CD14-positive monocyte (primary cell): ENCODE data around the gene MALSU1. TPM values are rescaled to one million over a fixed set of nuclear protein-coding genes. Genes with fewer than 3 reads are reported as not detected.
A peak's percentile ranks its signal among the peaks of the same experiment; 100 is the strongest.

Experiments used
- DNase-seq, 3 donors: peaks; one replicate each; pipeline ENCODE4 v3.0.0-alpha.2; 2011 to 2022
- H2AFZ ChIP-seq: 2 replicates; pipeline ENCODE4 v1.6.0; 2012; ENCODE audit warnings: mild to moderate bottlenecking, low read depth, low read length, inconsistent platforms; ENCODE audit not compliant: insufficient read depth, poor library complexity, severe bottlenecking
- H3K27ac ChIP-seq, 2 donors: 1 replicate in 1 of 2; 2 replicates in 1 of 2; pipeline ENCODE4 v1.5.1; 2012 to 2013; ENCODE audit warnings: low read length in 2 of 2, control low read depth in 1 of 2, inconsistent platforms in 1 of 2, low read depth in 1 of 2, mild to moderate bottlenecking in 1 of 2
- H3K27me3 ChIP-seq, 2 donors: one replicate each; pipeline versions ENCODE4 v1.6.0 to v1.6.1; 2011 to 2013; ENCODE audit warnings: low read length in 2 of 2; ENCODE audit not compliant: control insufficient read depth in 2 of 2, insufficient read depth in 2 of 2
- H3K36me3 ChIP-seq, 2 donors: replicated peaks in 1 of 2; 1 replicate in 1 of 2; 2 replicates in 1 of 2; pipeline versions ENCODE4 v1.5.1 to v1.6.1; 2012 to 2013; ENCODE audit warnings: low read length in 2 of 2, control low read depth in 1 of 2, inconsistent platforms in 1 of 2, mild to moderate bottlenecking in 1 of 2; ENCODE audit not compliant: insufficient read depth in 2 of 2, control insufficient read depth in 1 of 2
- H3K4me1 ChIP-seq, 2 donors: 1 replicate in 1 of 2; 2 replicates in 1 of 2; pipeline versions ENCODE4 v1.5.1 to v1.6.1; 2012 to 2013; ENCODE audit warnings: low read length in 2 of 2, control low read depth in 1 of 2, inconsistent platforms in 1 of 2, mild to moderate bottlenecking in 1 of 2, moderate library complexity in 1 of 2; ENCODE audit not compliant: insufficient read depth in 2 of 2, control insufficient read depth in 1 of 2
- H3K4me2 ChIP-seq: replicated peaks from 2 replicates; pipeline ENCODE3; 2012; ENCODE audit warnings: low read length, moderate library complexity, mild to moderate bottlenecking; ENCODE audit not compliant: poor library complexity, severe bottlenecking; ENCODE audit errors: extremely low read depth
- H3K4me3 ChIP-seq, 3 experiments: fragments of 200-600 bp in 1 of 3; sonication (generic) in 1 of 3; replicated peaks in 1 of 3; 1 replicate in 2 of 3; 2 replicates in 1 of 3; pipeline ENCODE4 v1.5.1; 2011 to 2013; ENCODE audit warnings: low read length in 3 of 3, mild to moderate bottlenecking in 3 of 3, control low read depth in 2 of 3, low read depth in 2 of 3, inconsistent platforms in 1 of 3, moderate library complexity in 1 of 3
- H3K79me2 ChIP-seq: 2 replicates; pipeline ENCODE4 v1.6.0; 2012; ENCODE audit warnings: mild to moderate bottlenecking, control low read depth, inconsistent platforms, low read length, moderate library complexity; ENCODE audit not compliant: insufficient read depth
- H3K9ac ChIP-seq: 2 replicates; pipeline ENCODE4 v1.6.0; 2017; ENCODE audit warnings: low read length, mild to moderate bottlenecking; ENCODE audit not compliant: insufficient read depth, poor library complexity, severe bottlenecking
- H3K9me3 ChIP-seq, 2 donors: replicated peaks in 1 of 2; 1 replicate in 1 of 2; 2 replicates in 1 of 2; pipeline versions ENCODE4 v1.5.1 to v1.6.1; 2012 to 2013; ENCODE audit warnings: low read length in 2 of 2, control low read depth in 1 of 2; ENCODE audit not compliant: control insufficient read depth in 1 of 2, insufficient read depth in 1 of 2
- H4K20me1 ChIP-seq: 2 replicates; pipeline ENCODE4 v1.6.0; 2012; ENCODE audit warnings: mild to moderate bottlenecking, low read length, control low read depth, moderate library complexity; ENCODE audit not compliant: insufficient read depth
- H3K27ac Mint-ChIP-seq, 7 donors: one replicate each; pipeline ENCODE4 v1.8.0; 2020; ENCODE audit warnings: mild to moderate bottlenecking in 7 of 7, mixed read lengths in 7 of 7, moderate library complexity in 6 of 7, inconsistent platforms in 2 of 7
- H3K27me3 Mint-ChIP-seq, 3 donors: one replicate each; pipeline ENCODE4 v1.8.0; 2021 to 2022; ENCODE audit warnings: low read depth in 3 of 3, mild to moderate bottlenecking in 3 of 3, mixed read lengths in 3 of 3, moderate library complexity in 3 of 3, inconsistent platforms in 1 of 3
- H3K36me3 Mint-ChIP-seq, 2 donors: one replicate each; pipeline ENCODE4 v1.8.0; 2020; ENCODE audit warnings: mixed read lengths in 2 of 2, inconsistent platforms in 1 of 2, mild to moderate bottlenecking in 1 of 2
- H3K4me1 Mint-ChIP-seq: one replicate; pipeline ENCODE4 v1.8.0; 2020; ENCODE audit warnings: mild to moderate bottlenecking, mixed read lengths
- H3K4me3 Mint-ChIP-seq, 2 donors: one replicate each; pipeline ENCODE4 v1.8.0; 2020; ENCODE audit warnings: mild to moderate bottlenecking in 2 of 2, mixed read lengths in 2 of 2, moderate library complexity in 1 of 2
- H3K9me3 Mint-ChIP-seq, 7 donors: one replicate each; pipeline ENCODE4 v1.8.0; 2020 to 2022; ENCODE audit warnings: mixed read lengths in 7 of 7, mild to moderate bottlenecking in 6 of 7, moderate library complexity in 6 of 7, inconsistent platforms in 2 of 7
- CTCF ChIP-seq: fragments of 200-600 bp; IDR thresholded peaks from one replicate; pipeline ENCODE4 v1.8.0; 2022; ENCODE audit warnings: antibody characterized with exemption, mild to moderate bottlenecking
- WGBS: methylation state at CpG from one replicate; pipeline ENCODE4 v1.1.5; 2013; ENCODE audit warnings: missing lambda C conversion rate; ENCODE audit not compliant: insufficient coverage; 5-methylcytosine and 5-hydroxymethylcytosine counted together
- intact Hi-C, 2 donors: fragments of 100-400 bp; cut with micrococcal nuclease; formaldehyde crosslinking; loops; one replicate each; pipeline versions ENCODE4 v1.15.0 to v1.15.1; 2023
- polyA plus RNA-seq, 3 donors: library from polyadenylated mRNA; depleted of rRNA in 1 of 3; unstranded in 2 of 3; stranded (reverse) in 1 of 3; fragments of 300-500 nt in 2 of 3; fragments of >200 nt in 1 of 3; fragmentation: Illumina TruSeq in 2 of 3; gene quantifications; 1 replicate in 2 of 3; 2 replicates in 1 of 3; pipeline ENCODE4 v1.2.3, GENCODE V29; 2012 to 2021

The MALSU1 gene
- polyA plus RNA-seq, 3 donors, result 16.8 to 41.5 (median 41.4) TPM

- H2AFZ ChIP-seq, result peak overlapping the region; percentile 29
- no peaks in the 10 kb centered on the region for H4K20me1 ChIP-seq
- peak overlapping the region in 1 of 7 donors; percentile 19 for H3K27ac Mint-ChIP-seq
- peaks cover 15% of the 10 kb centered on the region for H3K4me1 Mint-ChIP-seq
- peak overlapping the region in 1 of 2 donors; percentile 56 for H3K4me3 Mint-ChIP-seq
- no peak overlapping the region for H3K9ac ChIP-seq
- peak overlapping the region in 1 of 3 experiments; percentile 11 for H3K4me3 ChIP-seq
- no peaks in the 10 kb centered on the region for H3K79me2 ChIP-seq
- H3K9me3 ChIP-seq, result no peaks in the 10 kb centered on the region
- no peaks in the 10 kb centered on the region for H3K36me3 ChIP-seq
- intact Hi-C loops, result no loop called here
- H3K4me1 ChIP-seq, result peaks cover 7 to 10% of the 10 kb centered on the region in 2 donors
- H3K27ac ChIP-seq, result no peak overlapping the region
- peak in 1 of 3 donors; percentile 8 for DNase-seq
- H3K9me3 Mint-ChIP-seq, result peaks cover 0 to 6% (median 0%) of the 10 kb centered on the region in 7 donors
- peaks cover 0 to 3% (median 0%) of the 10 kb centered on the region in 3 donors for H3K27me3 Mint-ChIP-seq
- no peak for TF ChIP-seq CTCF
- peaks cover 0 to 2% of the 10 kb centered on the region in 2 donors for H3K36me3 Mint-ChIP-seq
- H3K4me2 ChIP-seq, result peak overlapping the region; percentile 22
- H3K27me3 ChIP-seq, result no peaks in the 10 kb centered on the region
- 11% methylated on average over 1 of the region's 3 CpGs for WGBS
Measured at GRCh38 chr7:23336086-23336485, 36.9 kb downstream of the MALSU1 start.

- H3K27ac ChIP-seq, result no peak overlapping the region
- no peaks in the 10 kb centered on the region for H3K27me3 ChIP-seq
- H3K27me3 Mint-ChIP-seq, result peaks cover 0 to 1% (median 0%) of the 10 kb centered on the region in 3 donors
- intact Hi-C loops, result no loop called here
- peaks cover 15% of the 10 kb centered on the region for H3K4me1 Mint-ChIP-seq
- H3K4me3 ChIP-seq, result peak overlapping the region in 1 of 3 experiments; percentile 11
- no peak for DNase-seq
- no peaks in the 10 kb centered on the region for H3K79me2 ChIP-seq
- H3K27ac Mint-ChIP-seq, result no peak overlapping the region
- H3K9me3 Mint-ChIP-seq, result peaks cover 0 to 3% (median 0%) of the 10 kb centered on the region in 7 donors
- H3K36me3 Mint-ChIP-seq, result peaks cover 0 to 2% of the 10 kb centered on the region in 2 donors
- WGBS, result 87% methylated on average over 3 of the region's 6 CpGs
- peak overlapping the region; percentile 32 to 56 for H3K4me3 Mint-ChIP-seq
- H3K4me2 ChIP-seq, result peak overlapping the region; percentile 22
- peak overlapping the region; percentile 29 for H2AFZ ChIP-seq
- H3K36me3 ChIP-seq, result no peaks in the 10 kb centered on the region
- no peaks in the 10 kb centered on the region for H4K20me1 ChIP-seq
- H3K4me1 ChIP-seq, result peaks cover 7 to 10% of the 10 kb centered on the region in 2 donors
- no peak overlapping the region for H3K9ac ChIP-seq
- H3K9me3 ChIP-seq, result no peaks in the 10 kb centered on the region
- no peak for TF ChIP-seq CTCF
Measured at GRCh38 chr7:23336799-23337283, 37.7 kb downstream of the MALSU1 start.
